CD14-positive monocyte (primary cell): ENCODE measurements around the gene NEFH. TPM values are rescaled to one million over a fixed set of nuclear protein-coding genes. Genes with fewer than 3 reads are reported as not detected.

Experiments
- DNase-seq, 3 donors: peaks; one replicate each; pipeline ENCODE4 v3.0.0-alpha.2; 2011 to 2022
- H2AFZ ChIP-seq: 2 replicates; pipeline ENCODE4 v1.6.0; 2012; ENCODE audit warnings: mild to moderate bottlenecking, low read depth, low read length, inconsistent platforms; ENCODE audit not compliant: insufficient read depth, poor library complexity, severe bottlenecking
- H3K27ac ChIP-seq, 2 donors: 1 replicate in 1 of 2; 2 replicates in 1 of 2; pipeline ENCODE4 v1.5.1; 2012 to 2013; ENCODE audit warnings: low read length in 2 of 2, control low read depth in 1 of 2, inconsistent platforms in 1 of 2, low read depth in 1 of 2, mild to moderate bottlenecking in 1 of 2
- H3K27me3 ChIP-seq, 2 donors: one replicate each; pipeline versions ENCODE4 v1.6.0 to v1.6.1; 2011 to 2013; ENCODE audit warnings: low read length in 2 of 2; ENCODE audit not compliant: control insufficient read depth in 2 of 2, insufficient read depth in 2 of 2
- H3K36me3 ChIP-seq, 2 donors: replicated peaks in 1 of 2; 1 replicate in 1 of 2; 2 replicates in 1 of 2; pipeline versions ENCODE4 v1.5.1 to v1.6.1; 2012 to 2013; ENCODE audit warnings: low read length in 2 of 2, control low read depth in 1 of 2, inconsistent platforms in 1 of 2, mild to moderate bottlenecking in 1 of 2; ENCODE audit not compliant: insufficient read depth in 2 of 2, control insufficient read depth in 1 of 2
- H3K4me1 ChIP-seq, 2 donors: 1 replicate in 1 of 2; 2 replicates in 1 of 2; pipeline versions ENCODE4 v1.5.1 to v1.6.1; 2012 to 2013; ENCODE audit warnings: low read length in 2 of 2, control low read depth in 1 of 2, inconsistent platforms in 1 of 2, mild to moderate bottlenecking in 1 of 2, moderate library complexity in 1 of 2; ENCODE audit not compliant: insufficient read depth in 2 of 2, control insufficient read depth in 1 of 2
- H3K4me2 ChIP-seq: replicated peaks from 2 replicates; pipeline ENCODE3; 2012; ENCODE audit warnings: low read length, moderate library complexity, mild to moderate bottlenecking; ENCODE audit not compliant: poor library complexity, severe bottlenecking; ENCODE audit errors: extremely low read depth
- H3K4me3 ChIP-seq, 3 experiments: fragments of 200-600 bp in 1 of 3; sonication (generic) in 1 of 3; replicated peaks in 1 of 3; 1 replicate in 2 of 3; 2 replicates in 1 of 3; pipeline ENCODE4 v1.5.1; 2011 to 2013; ENCODE audit warnings: low read length in 3 of 3, mild to moderate bottlenecking in 3 of 3, control low read depth in 2 of 3, low read depth in 2 of 3, inconsistent platforms in 1 of 3, moderate library complexity in 1 of 3
- H3K79me2 ChIP-seq: 2 replicates; pipeline ENCODE4 v1.6.0; 2012; ENCODE audit warnings: mild to moderate bottlenecking, control low read depth, inconsistent platforms, low read length, moderate library complexity; ENCODE audit not compliant: insufficient read depth
- H3K9ac ChIP-seq: 2 replicates; pipeline ENCODE4 v1.6.0; 2017; ENCODE audit warnings: low read length, mild to moderate bottlenecking; ENCODE audit not compliant: insufficient read depth, poor library complexity, severe bottlenecking
- H3K9me3 ChIP-seq, 2 donors: replicated peaks in 1 of 2; 1 replicate in 1 of 2; 2 replicates in 1 of 2; pipeline versions ENCODE4 v1.5.1 to v1.6.1; 2012 to 2013; ENCODE audit warnings: low read length in 2 of 2, control low read depth in 1 of 2; ENCODE audit not compliant: control insufficient read depth in 1 of 2, insufficient read depth in 1 of 2
- H4K20me1 ChIP-seq: 2 replicates; pipeline ENCODE4 v1.6.0; 2012; ENCODE audit warnings: mild to moderate bottlenecking, low read length, control low read depth, moderate library complexity; ENCODE audit not compliant: insufficient read depth
- H3K27ac Mint-ChIP-seq, 7 donors: one replicate each; pipeline ENCODE4 v1.8.0; 2020; ENCODE audit warnings: mild to moderate bottlenecking in 7 of 7, mixed read lengths in 7 of 7, moderate library complexity in 6 of 7, inconsistent platforms in 2 of 7
- H3K27me3 Mint-ChIP-seq, 3 donors: one replicate each; pipeline ENCODE4 v1.8.0; 2021 to 2022; ENCODE audit warnings: low read depth in 3 of 3, mild to moderate bottlenecking in 3 of 3, mixed read lengths in 3 of 3, moderate library complexity in 3 of 3, inconsistent platforms in 1 of 3
- H3K36me3 Mint-ChIP-seq, 2 donors: one replicate each; pipeline ENCODE4 v1.8.0; 2020; ENCODE audit warnings: mixed read lengths in 2 of 2, inconsistent platforms in 1 of 2, mild to moderate bottlenecking in 1 of 2
- H3K4me1 Mint-ChIP-seq: one replicate; pipeline ENCODE4 v1.8.0; 2020; ENCODE audit warnings: mild to moderate bottlenecking, mixed read lengths
- H3K4me3 Mint-ChIP-seq, 2 donors: one replicate each; pipeline ENCODE4 v1.8.0; 2020; ENCODE audit warnings: mild to moderate bottlenecking in 2 of 2, mixed read lengths in 2 of 2, moderate library complexity in 1 of 2
- H3K9me3 Mint-ChIP-seq, 7 donors: one replicate each; pipeline ENCODE4 v1.8.0; 2020 to 2022; ENCODE audit warnings: mixed read lengths in 7 of 7, mild to moderate bottlenecking in 6 of 7, moderate library complexity in 6 of 7, inconsistent platforms in 2 of 7
- WGBS: methylation state at CpG from one replicate; pipeline ENCODE4 v1.1.5; 2013; ENCODE audit warnings: missing lambda C conversion rate; ENCODE audit not compliant: insufficient coverage; 5-methylcytosine and 5-hydroxymethylcytosine counted together
- intact Hi-C, 2 donors: fragments of 100-400 bp; cut with micrococcal nuclease; formaldehyde crosslinking; loops; one replicate each; pipeline versions ENCODE4 v1.15.0 to v1.15.1; 2023
- polyA plus RNA-seq, 3 donors: library from polyadenylated mRNA; depleted of rRNA in 1 of 3; unstranded in 2 of 3; stranded (reverse) in 1 of 3; fragments of 300-500 nt in 2 of 3; fragments of >200 nt in 1 of 3; fragmentation: Illumina TruSeq in 2 of 3; gene quantifications; 1 replicate in 2 of 3; 2 replicates in 1 of 3; pipeline ENCODE4 v1.2.3, GENCODE V29; 2012 to 2021
- TF ChIP-seq, protein P1 (sequence below): fragments of 200-600 bp; IDR thresholded peaks from one replicate; pipeline ENCODE4 v1.8.0; 2022; ENCODE audit warnings: antibody characterized with exemption, mild to moderate bottlenecking

NEFH gene
- polyA plus RNA-seq, 3 donors: 0.20 to 1.2 (median 0.74) TPM

DNA sequence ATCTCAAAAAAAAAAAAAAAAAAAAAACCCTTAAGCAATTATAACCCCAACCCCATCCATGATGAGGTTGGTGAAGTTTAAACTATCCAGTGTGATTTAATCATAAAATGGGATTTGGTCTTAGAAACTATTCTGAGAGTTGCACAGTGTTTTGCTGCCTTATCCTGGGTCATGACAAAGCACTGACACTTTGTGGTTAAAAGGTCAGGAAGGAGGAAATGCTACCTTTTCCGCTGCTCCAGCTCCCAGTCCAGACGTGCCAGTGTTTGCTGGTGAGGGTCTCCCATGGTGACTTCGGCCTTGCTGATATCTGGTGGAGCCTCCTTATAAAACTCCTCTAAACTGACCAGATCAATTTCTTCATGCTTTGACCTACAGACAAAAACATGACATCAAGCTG is 59.1 kb downstream of the NEFH start:
- H3K36me3 ChIP-seq: peaks cover 67 to 86% of the 10 kb centered on the region in 2 donors
- WGBS: 50% methylated on average over 2 of the region's 3 CpGs
- peaks cover 9 to 10% of the 10 kb centered on the region in 2 donors for H3K4me1 ChIP-seq
- no peak for DNase-seq
- no peak overlapping the region for H3K9ac ChIP-seq
- intact Hi-C loops: no loop called here
- Mint-ChIP-seq H3K4me3 (no peak overlapping the region), H3K4me1 (peaks cover 10% of the 10 kb centered on the region), H3K9me3 (peaks cover 0 to 5% (median 1%) of the 10 kb centered on the region in 7 donors), H3K36me3 (peaks cover 64 to 82% of the 10 kb centered on the region in 2 donors), H3K27ac (peak overlapping the region in 1 of 7 donors; percentile 53), H3K27me3 (peaks cover 0 to 2% (median 0%) of the 10 kb centered on the region in 3 donors)
- H3K4me3 ChIP-seq: no peak overlapping the region
- peak overlapping the region in 1 of 2 donors; percentile 28 for H3K27ac ChIP-seq
- H3K27me3 ChIP-seq: no peaks in the 10 kb centered on the region
- no peaks in the 10 kb centered on the region for H4K20me1 ChIP-seq
- no peaks in the 10 kb centered on the region for H3K79me2 ChIP-seq
- H3K9me3 ChIP-seq: no peaks in the 10 kb centered on the region
- no peak overlapping the region for H3K4me2 ChIP-seq
- TF ChIP-seq, protein P1, sequence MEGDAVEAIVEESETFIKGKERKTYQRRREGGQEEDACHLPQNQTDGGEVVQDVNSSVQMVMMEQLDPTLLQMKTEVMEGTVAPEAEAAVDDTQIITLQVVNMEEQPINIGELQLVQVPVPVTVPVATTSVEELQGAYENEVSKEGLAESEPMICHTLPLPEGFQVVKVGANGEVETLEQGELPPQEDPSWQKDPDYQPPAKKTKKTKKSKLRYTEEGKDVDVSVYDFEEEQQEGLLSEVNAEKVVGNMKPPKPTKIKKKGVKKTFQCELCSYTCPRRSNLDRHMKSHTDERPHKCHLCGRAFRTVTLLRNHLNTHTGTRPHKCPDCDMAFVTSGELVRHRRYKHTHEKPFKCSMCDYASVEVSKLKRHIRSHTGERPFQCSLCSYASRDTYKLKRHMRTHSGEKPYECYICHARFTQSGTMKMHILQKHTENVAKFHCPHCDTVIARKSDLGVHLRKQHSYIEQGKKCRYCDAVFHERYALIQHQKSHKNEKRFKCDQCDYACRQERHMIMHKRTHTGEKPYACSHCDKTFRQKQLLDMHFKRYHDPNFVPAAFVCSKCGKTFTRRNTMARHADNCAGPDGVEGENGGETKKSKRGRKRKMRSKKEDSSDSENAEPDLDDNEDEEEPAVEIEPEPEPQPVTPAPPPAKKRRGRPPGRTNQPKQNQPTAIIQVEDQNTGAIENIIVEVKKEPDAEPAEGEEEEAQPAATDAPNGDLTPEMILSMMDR: no peak
- no peak overlapping the region for H2AFZ ChIP-seq

Other genes with a start within 250 kb of the NEFH start
- gene RHBDD3, start 212.2 kb upstream of the NEFH start, polyA plus RNA-seq: 10 to 100 TPM in 1 of 3 donors, 1 to 10 TPM in 2; 4.0 to 11.1 (median 4.8) TPM
- gene EWSR1, start 211.9 kb upstream of the NEFH start, polyA plus RNA-seq: 100 to 1,000 TPM in 2 of 3 donors, 10 to 100 TPM in 1; 81.2 to 280 (median 136) TPM
- 10 to 100 TPM; 14.9 to 20.0 (median 15.7) TPM for gene GAS2L1, start 173.6 kb upstream of the NEFH start, polyA plus RNA-seq
- gene RASL10A, start 164.5 kb upstream of the NEFH start, polyA plus RNA-seq: 1 to 10 TPM in 1 of 3 donors, under 1 TPM in 2; 0.35 to 2.1 (median 0.50) TPM
- gene AP1B1, start 91.6 kb upstream of the NEFH start, polyA plus RNA-seq: 100 to 1,000 TPM in 1 of 3 donors, 10 to 100 TPM in 2; 29.0 to 102 (median 40.3) TPM
- under 1 TPM in 1 of 3 donors, not detected in 2; 0.20 TPM for gene RFPL1, start 41.6 kb upstream of the NEFH start, polyA plus RNA-seq
- gene THOC5, start 73.5 kb downstream of the NEFH start, polyA plus RNA-seq: 10 to 100 TPM; 19.6 to 29.9 (median 28.2) TPM
- 10 to 100 TPM in 1 of 3 donors, 1 to 10 TPM in 2; 9.2 to 10.4 (median 9.9) TPM for gene NIPSNAP1, start 100.9 kb downstream of the NEFH start, polyA plus RNA-seq
- 10 to 100 TPM in 1 of 3 donors, 1 to 10 TPM in 2; 7.7 to 15.5 (median 8.4) TPM for gene NF2, start 123.4 kb downstream of the NEFH start, polyA plus RNA-seq
- gene CABP7, start 239.8 kb downstream of the NEFH start, polyA plus RNA-seq: under 1 TPM in 2 of 3 donors, not detected in 1; 0.11 to 0.14 TPM